Measurements from ENCODE around the gene ARHGEF6. TPM values are rescaled to one million over a fixed set of nuclear protein-coding genes. Genes with fewer than 3 reads are reported as not detected.

ARHGEF6 gene
- total and polyA plus RNA-seq, 4 donors: 1.6 to 9.2 (median 4.2) TPM

DNA sequence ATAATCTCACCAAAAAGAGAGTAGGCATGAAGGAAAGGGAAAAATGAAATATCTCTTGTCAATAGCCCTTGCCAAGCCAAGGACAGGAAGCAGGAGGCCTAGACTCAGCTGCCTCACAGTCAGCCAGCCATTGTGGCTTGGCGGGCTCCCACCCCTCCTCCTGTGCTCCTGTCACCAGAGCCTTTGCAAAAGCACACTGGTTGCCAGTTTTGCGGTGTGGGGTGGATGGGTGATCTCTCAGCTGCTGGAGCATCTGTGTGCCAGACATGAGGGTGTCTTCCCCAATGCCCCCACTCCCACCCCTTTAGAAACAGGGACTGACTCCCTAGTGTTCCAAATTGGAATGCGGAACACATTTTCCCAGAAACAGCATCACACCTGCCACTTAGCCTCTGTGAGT is 26.1 kb downstream of the ARHGEF6 start:
- Histone ChIP-seq H3K9me3 (ENCODE audit: control insufficient read depth in 4 of 4, low read length in 3 of 4) (no peaks in the 10 kb centered on the region), H3K9ac (ENCODE audit: low read depth in 1 of 2, low read length in 2 of 2) (no peak overlapping the region), H3K27me3 (ENCODE audit: control insufficient read depth in 4 of 4, insufficient read depth in 4 of 4, low read length in 3 of 4) (no peaks in the 10 kb centered on the region), H3K4me3 (ENCODE audit: low read depth in 1 of 3, low read length in 3 of 3) (no peak overlapping the region), H3K36me3 (ENCODE audit: control insufficient read depth in 4 of 4, insufficient read depth in 3 of 4, low read depth in 1 of 4, low read length in 3 of 4) (no peaks in the 10 kb centered on the region), H3K27ac (ENCODE audit: low read depth in 1 of 2, low read length in 2 of 2) (no peak overlapping the region), H3K4me1 (ENCODE audit: control insufficient read depth in 4 of 4, insufficient read depth in 4 of 4, low read length in 3 of 4) (no peaks in the 10 kb centered on the region)
- 79% methylated on average over 3 of the region's 3 CpGs for WGBS
- no peak for DNase-seq (ENCODE audit: low spot score)
- TF ChIP-seq RAD21 (IDR thresholded peaks at IDR 0.05) (no peak), YY1 (IDR thresholded peaks at IDR 0.05) (no peak), HNF4A (conservative IDR thresholded peaks at IDR 0.05) (no peak), REST (IDR thresholded peaks at IDR 0.05) (no peak)
- TF ChIP-seq, protein P1, sequence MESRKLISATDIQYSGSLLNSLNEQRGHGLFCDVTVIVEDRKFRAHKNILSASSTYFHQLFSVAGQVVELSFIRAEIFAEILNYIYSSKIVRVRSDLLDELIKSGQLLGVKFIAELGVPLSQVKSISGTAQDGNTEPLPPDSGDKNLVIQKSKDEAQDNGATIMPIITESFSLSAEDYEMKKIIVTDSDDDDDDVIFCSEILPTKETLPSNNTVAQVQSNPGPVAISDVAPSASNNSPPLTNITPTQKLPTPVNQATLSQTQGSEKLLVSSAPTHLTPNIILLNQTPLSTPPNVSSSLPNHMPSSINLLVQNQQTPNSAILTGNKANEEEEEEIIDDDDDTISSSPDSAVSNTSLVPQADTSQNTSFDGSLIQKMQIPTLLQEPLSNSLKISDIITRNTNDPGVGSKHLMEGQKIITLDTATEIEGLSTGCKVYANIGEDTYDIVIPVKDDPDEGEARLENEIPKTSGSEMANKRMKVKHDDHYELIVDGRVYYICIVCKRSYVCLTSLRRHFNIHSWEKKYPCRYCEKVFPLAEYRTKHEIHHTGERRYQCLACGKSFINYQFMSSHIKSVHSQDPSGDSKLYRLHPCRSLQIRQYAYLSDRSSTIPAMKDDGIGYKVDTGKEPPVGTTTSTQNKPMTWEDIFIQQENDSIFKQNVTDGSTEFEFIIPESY (IDR thresholded peaks at IDR 0.05): no peak
- TF ChIP-seq, protein P2, sequence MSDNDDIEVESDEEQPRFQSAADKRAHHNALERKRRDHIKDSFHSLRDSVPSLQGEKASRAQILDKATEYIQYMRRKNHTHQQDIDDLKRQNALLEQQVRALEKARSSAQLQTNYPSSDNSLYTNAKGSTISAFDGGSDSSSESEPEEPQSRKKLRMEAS (IDR thresholded peaks at IDR 0.05): no peak

DNA sequence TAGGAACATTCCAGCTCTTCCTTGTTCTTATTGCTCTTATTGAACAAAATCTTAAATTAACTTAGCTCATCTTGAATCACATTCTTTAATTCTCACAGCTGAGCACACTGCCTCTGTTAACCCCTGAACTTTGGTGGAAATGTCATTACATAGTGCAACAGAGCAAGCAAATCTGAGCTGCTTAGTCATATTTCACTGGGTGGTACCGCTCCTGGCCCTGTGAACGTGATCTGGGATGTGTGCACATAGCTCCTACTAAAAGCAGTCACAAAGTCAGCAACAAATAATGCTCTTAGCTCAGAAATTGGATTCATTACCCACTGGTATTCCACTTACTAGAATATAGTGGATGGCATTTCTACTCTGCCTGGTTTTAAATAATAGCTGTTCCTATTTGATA is 27.9 kb downstream of the ARHGEF6 start:
- Histone ChIP-seq H3K4me1 (ENCODE audit: control insufficient read depth in 4 of 4, insufficient read depth in 4 of 4, low read length in 3 of 4) (no peaks in the 10 kb centered on the region), H3K27ac (ENCODE audit: low read depth in 1 of 2, low read length in 2 of 2) (no peak overlapping the region), H3K9me3 (ENCODE audit: control insufficient read depth in 4 of 4, low read length in 3 of 4) (no peaks in the 10 kb centered on the region), H3K27me3 (ENCODE audit: control insufficient read depth in 4 of 4, insufficient read depth in 4 of 4, low read length in 3 of 4) (no peaks in the 10 kb centered on the region), H3K36me3 (ENCODE audit: control insufficient read depth in 4 of 4, insufficient read depth in 3 of 4, low read depth in 1 of 4, low read length in 3 of 4) (no peaks in the 10 kb centered on the region), H3K9ac (ENCODE audit: low read depth in 1 of 2, low read length in 2 of 2) (no peak overlapping the region), H3K4me3 (ENCODE audit: low read depth in 1 of 3, low read length in 3 of 3) (no peak overlapping the region)
- 78% methylated on average over 2 of the region's 2 CpGs for WGBS
- TF ChIP-seq RAD21 (IDR thresholded peaks at IDR 0.05): no peak
- no peak for TF ChIP-seq TAF1 (conservative IDR thresholded peaks at IDR 0.05)
- TF ChIP-seq REST (IDR thresholded peaks at IDR 0.05): no peak
- TF ChIP-seq HNF4A (conservative IDR thresholded peaks at IDR 0.05): no peak
- no peak for TF ChIP-seq RXRA (IDR thresholded peaks at IDR 0.05)
- TF ChIP-seq SP1 (IDR thresholded peaks at IDR 0.05): no peak
- TF ChIP-seq YY1 (IDR thresholded peaks at IDR 0.05): no peak
- TF ChIP-seq HNF4G (IDR thresholded peaks at IDR 0.05): no peak
- TF ChIP-seq FOXA2 (IDR thresholded peaks at IDR 0.05): no peak
- TF ChIP-seq, protein P3, sequence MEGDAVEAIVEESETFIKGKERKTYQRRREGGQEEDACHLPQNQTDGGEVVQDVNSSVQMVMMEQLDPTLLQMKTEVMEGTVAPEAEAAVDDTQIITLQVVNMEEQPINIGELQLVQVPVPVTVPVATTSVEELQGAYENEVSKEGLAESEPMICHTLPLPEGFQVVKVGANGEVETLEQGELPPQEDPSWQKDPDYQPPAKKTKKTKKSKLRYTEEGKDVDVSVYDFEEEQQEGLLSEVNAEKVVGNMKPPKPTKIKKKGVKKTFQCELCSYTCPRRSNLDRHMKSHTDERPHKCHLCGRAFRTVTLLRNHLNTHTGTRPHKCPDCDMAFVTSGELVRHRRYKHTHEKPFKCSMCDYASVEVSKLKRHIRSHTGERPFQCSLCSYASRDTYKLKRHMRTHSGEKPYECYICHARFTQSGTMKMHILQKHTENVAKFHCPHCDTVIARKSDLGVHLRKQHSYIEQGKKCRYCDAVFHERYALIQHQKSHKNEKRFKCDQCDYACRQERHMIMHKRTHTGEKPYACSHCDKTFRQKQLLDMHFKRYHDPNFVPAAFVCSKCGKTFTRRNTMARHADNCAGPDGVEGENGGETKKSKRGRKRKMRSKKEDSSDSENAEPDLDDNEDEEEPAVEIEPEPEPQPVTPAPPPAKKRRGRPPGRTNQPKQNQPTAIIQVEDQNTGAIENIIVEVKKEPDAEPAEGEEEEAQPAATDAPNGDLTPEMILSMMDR (IDR thresholded peaks at IDR 0.05; ENCODE audit: low read depth, low read length, missing input control): no peak
- TF ChIP-seq ATF3 (IDR thresholded peaks at IDR 0.05): no peak
- no peak for TF ChIP-seq JUND (IDR thresholded peaks at IDR 0.05)
- TF ChIP-seq EGR1 (IDR thresholded peaks at IDR 0.05; ENCODE audit: low read depth in 2 of 2): no peak
- no peak for TF ChIP-seq GABPA (IDR thresholded peaks at IDR 0.05 in 1 of 2, conservative IDR thresholded peaks at IDR 0.05 in 1 of 2)
- no peak for TF ChIP-seq NR2F2 (IDR thresholded peaks at IDR 0.05)
- TF ChIP-seq FOXA1 (IDR thresholded peaks at IDR 0.05): no peak
- DNase-seq (ENCODE audit: low spot score): no peak

Measured in liver (tissue), 9 donors.